ENCODE measurements around the gene ARL16.

DNA sequence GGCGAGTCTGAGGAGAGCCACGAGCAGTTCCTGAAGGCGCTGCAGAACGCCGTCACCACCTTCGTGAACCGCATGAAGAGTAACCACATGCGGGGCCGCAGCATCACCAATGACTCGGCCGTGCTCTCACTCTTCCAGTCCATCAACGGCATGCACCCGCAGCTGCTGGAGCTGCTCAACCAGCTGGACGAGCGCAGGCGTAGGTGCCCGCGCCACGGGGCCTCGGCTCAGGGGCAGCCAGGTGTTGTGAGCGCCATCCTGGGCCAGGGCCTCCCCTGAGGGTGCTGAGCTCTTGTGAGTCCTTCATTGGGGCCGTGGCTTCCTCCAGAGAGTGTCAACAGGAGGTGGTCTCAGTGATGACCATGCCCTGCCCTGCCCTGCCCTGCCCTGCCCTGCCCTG is 12.2 kb upstream of the ARL16 start:
- TF ChIP-seq EZH2 (IDR thresholded peaks at IDR 0.05; ENCODE audit: borderline replicate concordance, low read depth, low read length, severe bottlenecking) = no peak
- TF ChIP-seq, protein P1, sequence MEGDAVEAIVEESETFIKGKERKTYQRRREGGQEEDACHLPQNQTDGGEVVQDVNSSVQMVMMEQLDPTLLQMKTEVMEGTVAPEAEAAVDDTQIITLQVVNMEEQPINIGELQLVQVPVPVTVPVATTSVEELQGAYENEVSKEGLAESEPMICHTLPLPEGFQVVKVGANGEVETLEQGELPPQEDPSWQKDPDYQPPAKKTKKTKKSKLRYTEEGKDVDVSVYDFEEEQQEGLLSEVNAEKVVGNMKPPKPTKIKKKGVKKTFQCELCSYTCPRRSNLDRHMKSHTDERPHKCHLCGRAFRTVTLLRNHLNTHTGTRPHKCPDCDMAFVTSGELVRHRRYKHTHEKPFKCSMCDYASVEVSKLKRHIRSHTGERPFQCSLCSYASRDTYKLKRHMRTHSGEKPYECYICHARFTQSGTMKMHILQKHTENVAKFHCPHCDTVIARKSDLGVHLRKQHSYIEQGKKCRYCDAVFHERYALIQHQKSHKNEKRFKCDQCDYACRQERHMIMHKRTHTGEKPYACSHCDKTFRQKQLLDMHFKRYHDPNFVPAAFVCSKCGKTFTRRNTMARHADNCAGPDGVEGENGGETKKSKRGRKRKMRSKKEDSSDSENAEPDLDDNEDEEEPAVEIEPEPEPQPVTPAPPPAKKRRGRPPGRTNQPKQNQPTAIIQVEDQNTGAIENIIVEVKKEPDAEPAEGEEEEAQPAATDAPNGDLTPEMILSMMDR (IDR thresholded peaks at IDR 0.05; ENCODE audit: extremely low read depth in 1 of 2, insufficient read depth in 1 of 2, low read depth in 1 of 2, low read length in 2 of 2) = no peak
- TF ChIP-seq POLR2AphosphoS5 (IDR thresholded peaks at IDR 0.05; ENCODE audit: insufficient read depth, low read depth, low read length) = no peak
- no peak for TF ChIP-seq POLR2A (IDR thresholded peaks at IDR 0.05; ENCODE audit: low read depth, low read length)
- no peak for TF ChIP-seq JUN (IDR thresholded peaks at IDR 0.05; ENCODE audit: borderline replicate concordance, insufficient read depth, insufficient read length, low read depth)
- no peak for TF ChIP-seq GATA2 (IDR thresholded peaks at IDR 0.05; ENCODE audit: insufficient read depth, insufficient read length, low read depth, low read length)
- TF ChIP-seq, protein P2, sequence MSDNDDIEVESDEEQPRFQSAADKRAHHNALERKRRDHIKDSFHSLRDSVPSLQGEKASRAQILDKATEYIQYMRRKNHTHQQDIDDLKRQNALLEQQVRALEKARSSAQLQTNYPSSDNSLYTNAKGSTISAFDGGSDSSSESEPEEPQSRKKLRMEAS (IDR thresholded peaks at IDR 0.05; ENCODE audit: insufficient read depth, insufficient read length) = no peak

Measured in endothelial cell of umbilical vein (primary cell).